Activated CD4-positive, alpha-beta memory T cell treated with anti-CD3 and anti-CD28 coated beads, Interleukin-2, amount 10 ng/mL, durations not matched to agents 7 days and 5 days (primary cell): Measurements from ENCODE around the gene FAM171A1. TPM values are rescaled to one million over a fixed set of nuclear protein-coding genes. Genes with fewer than 3 reads are reported as not detected.

Experiments used
- CTCF ChIA-PET: fragments of 350-600 bp; sonication (Branson Sonifier 250); formaldehyde crosslinking; loops from one replicate; lab custom pipeline; 2021; ENCODE audit warnings: antibody characterized with exemption, inconsistent platforms; lab: Charles Lee
- POLR2A ChIA-PET: fragments of 350-600 bp; sonication (Branson Sonifier 250); formaldehyde crosslinking; loops from one replicate; lab custom pipeline; 2021; ENCODE audit warnings: antibody characterized with exemption; lab: Charles Lee
- DNase-seq: peaks from one replicate; pipeline ENCODE4 v3.0.0-alpha.2; 2020
- H3K27ac Mint-ChIP-seq: one replicate; pipeline ENCODE4 v1.8.0; 2021; ENCODE audit warnings: mild to moderate bottlenecking, mixed read lengths
- H3K27me3 Mint-ChIP-seq: one replicate; pipeline ENCODE4 v1.8.0; 2021; ENCODE audit warnings: mixed read lengths
- H3K36me3 Mint-ChIP-seq: one replicate; pipeline ENCODE4 v1.8.0; 2021; ENCODE audit warnings: low read depth, mixed read lengths
- H3K4me1 Mint-ChIP-seq: one replicate; pipeline ENCODE4 v1.8.0; 2021; ENCODE audit warnings: mixed read lengths
- H3K4me3 Mint-ChIP-seq: one replicate; pipeline ENCODE4 v1.8.0; 2021; ENCODE audit warnings: mild to moderate bottlenecking, mixed read lengths
- H3K9me3 Mint-ChIP-seq: one replicate; pipeline ENCODE4 v1.8.0; 2021; ENCODE audit warnings: mixed read lengths
- total RNA-seq, 2 experiments: library from RNA; stranded (reverse); gene quantifications; one replicate each; pipeline ENCODE4 v1.2.3, GENCODE V29; 2021

FAM171A1 gene
- total RNA-seq, 2 experiments from 2014 or later: 6.0 to 6.8 TPM

GRCh38 chr10:15320118-15320517 lies 51.0 kb downstream of the FAM171A1 start:
- Mint-ChIP-seq H3K4me1 (peaks cover 2% of the 10 kb centered on the region), H3K4me3 (no peak overlapping the region), H3K27me3 (peaks cover 7% of the 10 kb centered on the region), H3K9me3 (no peaks in the 10 kb centered on the region), H3K27ac (no peak overlapping the region), H3K36me3 (no peaks in the 10 kb centered on the region)
- POLR2A ChIA-PET: no interaction called here
- no peak for DNase-seq
- CTCF ChIA-PET: no interaction called here

GRCh38 chr10:15316871-15317464 lies 54.1 kb downstream of the FAM171A1 start:
- Mint-ChIP-seq H3K4me3 (no peak overlapping the region), H3K9me3 (no peaks in the 10 kb centered on the region), H3K27ac (no peak overlapping the region), H3K4me1 (no peaks in the 10 kb centered on the region), H3K36me3 (no peaks in the 10 kb centered on the region), H3K27me3 (peaks cover 5% of the 10 kb centered on the region)
- ChIA-PET CTCF (no interaction called here), POLR2A (no interaction called here)
- no peak for DNase-seq

- no peaks in the 10 kb centered on the region for H3K36me3 Mint-ChIP-seq
- no peak overlapping the region for H3K27ac Mint-ChIP-seq
- H3K27me3 Mint-ChIP-seq: peaks cover 5% of the 10 kb centered on the region
- ChIA-PET POLR2A (no interaction called here), CTCF (no interaction called here)
- H3K4me1 Mint-ChIP-seq: no peaks in the 10 kb centered on the region
- DNase-seq: no peak
- no peaks in the 10 kb centered on the region for H3K9me3 Mint-ChIP-seq
- H3K4me3 Mint-ChIP-seq: no peak overlapping the region
Observed at GRCh38 chr10:15316145-15316544, 54.9 kb downstream of the FAM171A1 start.

GRCh38 chr10:15315286-15315685 lies 55.8 kb downstream of the FAM171A1 start:
- H3K27ac Mint-ChIP-seq: no peak overlapping the region
- no peaks in the 10 kb centered on the region for H3K9me3 Mint-ChIP-seq
- H3K4me3 Mint-ChIP-seq: no peak overlapping the region
- CTCF ChIA-PET: no interaction called here
- no peaks in the 10 kb centered on the region for H3K36me3 Mint-ChIP-seq
- H3K4me1 Mint-ChIP-seq: no peaks in the 10 kb centered on the region
- POLR2A ChIA-PET: no interaction called here
- no peaks in the 10 kb centered on the region for H3K27me3 Mint-ChIP-seq
- no peak for DNase-seq

GRCh38 chr10:15314482-15315045 lies 56.5 kb downstream of the FAM171A1 start:
- Mint-ChIP-seq H3K4me3 (no peak overlapping the region), H3K27me3 (no peaks in the 10 kb centered on the region), H3K36me3 (no peaks in the 10 kb centered on the region), H3K27ac (no peak overlapping the region), H3K9me3 (no peaks in the 10 kb centered on the region), H3K4me1 (no peaks in the 10 kb centered on the region)
- POLR2A ChIA-PET: no interaction called here
- DNase-seq: no peak
- CTCF ChIA-PET: no interaction called here

- Mint-ChIP-seq H3K27me3 (no peaks in the 10 kb centered on the region), H3K9me3 (no peaks in the 10 kb centered on the region), H3K27ac (no peak overlapping the region), H3K36me3 (no peaks in the 10 kb centered on the region), H3K4me1 (no peaks in the 10 kb centered on the region), H3K4me3 (no peak overlapping the region)
- ChIA-PET POLR2A (no interaction called here), CTCF (no interaction called here)
- DNase-seq: no peak
Observed at GRCh38 chr10:15313843-15314242, 57.2 kb downstream of the FAM171A1 start.

- Mint-ChIP-seq H3K4me1 (no peaks in the 10 kb centered on the region), H3K27me3 (no peaks in the 10 kb centered on the region), H3K36me3 (no peaks in the 10 kb centered on the region), H3K9me3 (no peaks in the 10 kb centered on the region), H3K4me3 (no peak overlapping the region), H3K27ac (no peak overlapping the region)
- DNase-seq: no peak
- ChIA-PET CTCF (interaction anchor here (0.7 kb wide), 1 partner anchor 22 kb away, joined by 3 read pairs; no protein-coding TSS in a partner anchor), POLR2A (no interaction called here)
Observed at GRCh38 chr10:15313047-15313446, 58.0 kb downstream of the FAM171A1 start.

GRCh38 chr10:15311569-15312280 lies 59.4 kb downstream of the FAM171A1 start:
- POLR2A ChIA-PET: no interaction called here
- Mint-ChIP-seq H3K27ac (no peak overlapping the region), H3K27me3 (no peaks in the 10 kb centered on the region), H3K4me3 (no peak overlapping the region), H3K9me3 (no peaks in the 10 kb centered on the region), H3K36me3 (no peaks in the 10 kb centered on the region), H3K4me1 (no peaks in the 10 kb centered on the region)
- CTCF ChIA-PET: interaction anchor here (0.6 kb wide), 1 partner anchor 206 kb away, joined by 3 read pairs; no protein-coding TSS in a partner anchor
- no peak for DNase-seq

- ChIA-PET POLR2A (no interaction called here), CTCF (no interaction called here)
- Mint-ChIP-seq H3K27ac (no peak overlapping the region), H3K4me3 (no peak overlapping the region), H3K36me3 (no peaks in the 10 kb centered on the region), H3K27me3 (no peaks in the 10 kb centered on the region), H3K9me3 (no peaks in the 10 kb centered on the region), H3K4me1 (no peaks in the 10 kb centered on the region)
- DNase-seq: no peak
Observed at GRCh38 chr10:15310776-15311568, 60.1 kb downstream of the FAM171A1 start.

GRCh38 chr10:15309221-15309620 lies 61.9 kb downstream of the FAM171A1 start:
- ChIA-PET POLR2A (no interaction called here), CTCF (no interaction called here)
- Mint-ChIP-seq H3K9me3 (no peaks in the 10 kb centered on the region), H3K27ac (no peak overlapping the region), H3K4me1 (no peaks in the 10 kb centered on the region), H3K36me3 (no peaks in the 10 kb centered on the region), H3K27me3 (no peaks in the 10 kb centered on the region), H3K4me3 (no peak overlapping the region)
- no peak for DNase-seq

GRCh38 chr10:15306735-15307280 lies 64.3 kb downstream of the FAM171A1 start:
- Mint-ChIP-seq H3K9me3 (no peaks in the 10 kb centered on the region), H3K36me3 (no peaks in the 10 kb centered on the region), H3K27me3 (no peaks in the 10 kb centered on the region), H3K27ac (no peak overlapping the region), H3K4me3 (no peak overlapping the region), H3K4me1 (no peaks in the 10 kb centered on the region)
- no peak for DNase-seq
- ChIA-PET CTCF (no interaction called here), POLR2A (no interaction called here)

- Mint-ChIP-seq H3K36me3 (no peaks in the 10 kb centered on the region), H3K9me3 (no peaks in the 10 kb centered on the region), H3K27me3 (no peaks in the 10 kb centered on the region), H3K4me1 (no peaks in the 10 kb centered on the region), H3K4me3 (no peak overlapping the region), H3K27ac (no peak overlapping the region)
- ChIA-PET POLR2A (no interaction called here), CTCF (no interaction called here)
- no peak for DNase-seq
Observed at GRCh38 chr10:15305634-15306033, 65.5 kb downstream of the FAM171A1 start.

GRCh38 chr10:15305161-15305560 lies 65.9 kb downstream of the FAM171A1 start:
- H3K27me3 Mint-ChIP-seq: no peaks in the 10 kb centered on the region
- H3K36me3 Mint-ChIP-seq: no peaks in the 10 kb centered on the region
- H3K27ac Mint-ChIP-seq: no peak overlapping the region
- DNase-seq: no peak
- H3K4me1 Mint-ChIP-seq: no peaks in the 10 kb centered on the region
- no peak overlapping the region for H3K4me3 Mint-ChIP-seq
- no peaks in the 10 kb centered on the region for H3K9me3 Mint-ChIP-seq
- ChIA-PET POLR2A (no interaction called here), CTCF (no interaction called here)
